Fibroblast of the aortic adventitia (primary cell): ENCODE data around the gene PSMB5. TPM values are rescaled to one million over a fixed set of nuclear protein-coding genes. Genes with fewer than 3 reads are reported as not detected.

Source experiments
- DNase-seq: peaks from one replicate; pipeline ENCODE4 v3.0.0-alpha.2; 2010; ENCODE audit warnings: low read depth
- H3K4me3 ChIP-seq: 2 replicates; pipeline ENCODE4 v1.5.1; 2011; ENCODE audit warnings: low read depth, mild to moderate bottlenecking, control low read depth, low read length, moderate library complexity
- CTCF ChIP-seq: IDR thresholded peaks from 2 replicates; pipeline ENCODE4 v1.5.1; 2011; ENCODE audit warnings: mild to moderate bottlenecking, low read length, control low read depth, inconsistent platforms; ENCODE audit not compliant: insufficient read depth
- total RNA-seq: library from RNA; depleted of rRNA; stranded (reverse); fragments of >200 nt; gene quantifications from 2 replicates; pipeline ENCODE4 v1.2.3, GENCODE V29; 2012; ENCODE audit warnings: low replicate concordance

Gene PSMB5
- total RNA-seq, 1 donor, result 164 TPM

- no peak for TF ChIP-seq CTCF
- no peak for DNase-seq
- no peak overlapping the region for H3K4me3 ChIP-seq
Measured at GRCh38 chr14:23058654-23059504, 24.2 kb upstream of the PSMB5 start.

GRCh38 chr14:23057757-23058653 lies 23.3 kb upstream of the PSMB5 start:
- peak overlapping the region; percentile 60 for H3K4me3 ChIP-seq
- peak; percentile 80 for DNase-seq
- TF ChIP-seq CTCF, result peak; percentile 94

GRCh38 chr14:23056956-23057756 lies 22.5 kb upstream of the PSMB5 start, which contains the start of gene CDH24:
TSS of gene CDH24 (minus strand) at chr14:23057520. CDS start at chr14:23055733, 1,787 bp downstream.
- DNase-seq, result peak; percentile 42
- H3K4me3 ChIP-seq, result peak within 1 kb of the TSS; percentile 60
- TF ChIP-seq CTCF, result no peak

- TF ChIP-seq CTCF, result peak; percentile 78
- DNase-seq, result peak; percentile 51
- H3K4me3 ChIP-seq, result peak overlapping the region; percentile 60
Measured at GRCh38 chr14:23056145-23056955, 21.6 kb upstream of the PSMB5 start.

GRCh38 chr14:23055621-23056144 lies 21.0 kb upstream of the PSMB5 start:
- no peak for DNase-seq
- no peak overlapping the region for H3K4me3 ChIP-seq
- TF ChIP-seq CTCF, result no peak
